ENCODE measurements around the gene THAP12. TPM values are rescaled to one million over a fixed set of nuclear protein-coding genes. Genes with fewer than 3 reads are reported as not detected.

Gene THAP12
- total RNA-seq, 1 experiment from 2014 or later, result 42.5 TPM

- H3K9ac ChIP-seq (ENCODE audit: extremely low read depth, insufficient read length, low read length), result no peak overlapping the region
- H3K18ac ChIP-seq (ENCODE audit: insufficient read length, low read depth, low read length), result no peak overlapping the region
- Mint-ChIP-seq H3K27ac (no peak overlapping the region), H3K9me3 (no peaks in the 10 kb centered on the region; a peak in 1 of 5 replicates), H3K27me3 (ENCODE audit: low read depth) (peaks cover 43% of the 10 kb centered on the region), H3K4me1 (peaks cover 25 to 37% of the 10 kb centered on the region in 2 experiments), H3K4me3 (no peak overlapping the region), H3K36me3 (ENCODE audit: insufficient read depth in 1 of 3, low read depth in 3 of 3) (no peaks in the 10 kb centered on the region; a peak in 1 of 7 replicates)
- H2BK15ac ChIP-seq (ENCODE audit: low read depth, low read length), result no peak overlapping the region
- peaks cover 19% of the 10 kb centered on the region; the same call in 1 of the 2 replicates for H3K27me3 ChIP-seq (ENCODE audit: insufficient read depth, low read length)
- peaks cover 3% of the 10 kb centered on the region; the same call in 1 of the 2 replicates for H3K4me1 ChIP-seq (ENCODE audit: insufficient read depth, low read length)
- no peak overlapping the region for H3K14ac ChIP-seq (ENCODE audit: insufficient read depth, low read length)
- H3K4ac ChIP-seq (ENCODE audit: low read depth, low read length), result no peak overlapping the region
- H2BK20ac ChIP-seq (ENCODE audit: low read depth, low read length, poor library complexity, severe bottlenecking), result no peak overlapping the region
- no peak overlapping the region for H4K5ac ChIP-seq (ENCODE audit: insufficient read length, low read depth, low read length)
- no peak overlapping the region for H2AFZ ChIP-seq (ENCODE audit: low read length)
- H3K79me2 ChIP-seq (ENCODE audit: insufficient read depth, low read length), result no peaks in the 10 kb centered on the region
- no peak overlapping the region for H3K56ac ChIP-seq (ENCODE audit: insufficient read length, low read depth, low read length)
- peaks cover 7% of the 10 kb centered on the region for H3K23me2 ChIP-seq (ENCODE audit: insufficient read length, low read depth, low read length, poor library complexity, severe bottlenecking)
- no peak overlapping the region for H3K27ac ChIP-seq (ENCODE audit: insufficient read length, low read depth, low read length)
- TF ChIP-seq CTCF (conservative IDR thresholded peaks at IDR 0.05), result no peak
- no peak overlapping the region for H3K4me2 ChIP-seq (ENCODE audit: insufficient read depth, insufficient read length, low read length)
- no peak overlapping the region for H4K8ac ChIP-seq (replicated peaks; ENCODE audit: insufficient read length, low read depth, low read length)
- WGBS (ENCODE audit: extremely low coverage, insufficient read length, low lambda C conversion rate), result no CpG with 5 or more reads among the region's 2 CpGs
- no peaks in the 10 kb centered on the region for H4K20me1 ChIP-seq (ENCODE audit: control insufficient read depth, insufficient read depth, insufficient read length)
- H2BK5ac ChIP-seq (ENCODE audit: insufficient read length, low read length), result no peak overlapping the region
- H3K79me1 ChIP-seq (ENCODE audit: insufficient read depth, low read depth, low read length, poor library complexity, severe bottlenecking), result no peaks in the 10 kb centered on the region
- DNase-seq, result no peak
- H3K23ac ChIP-seq (ENCODE audit: insufficient read length, low read depth, low read length), result no peak overlapping the region
- no peak overlapping the region for H3T11ph ChIP-seq (ENCODE audit: low read length)
- H2BK120ac ChIP-seq (ENCODE audit: low read depth, low read length, poor library complexity, severe bottlenecking), result no peak overlapping the region
- no peak overlapping the region for H2AK5ac ChIP-seq (ENCODE audit: insufficient read length, low read length)
- no peaks in the 10 kb centered on the region for H3K9me3 ChIP-seq (ENCODE audit: control insufficient read depth, low read depth, low read length)
- H2BK12ac ChIP-seq (ENCODE audit: insufficient read length, low read depth, low read length), result no peak overlapping the region
- no peak overlapping the region for H4K91ac ChIP-seq (ENCODE audit: insufficient read length, low read depth, low read length)
These were observed 55.7 kb downstream of the THAP12 start for GRCh38 chr11:76325185-76325584.
